ENCODE data around the gene CHODL. TPM values are rescaled to one million over a fixed set of nuclear protein-coding genes. Genes with fewer than 3 reads are reported as not detected.

Gene CHODL
- total and polyA plus RNA-seq, 4 donors: 0.13 to 3.5 (median 0.27) TPM

DNA sequence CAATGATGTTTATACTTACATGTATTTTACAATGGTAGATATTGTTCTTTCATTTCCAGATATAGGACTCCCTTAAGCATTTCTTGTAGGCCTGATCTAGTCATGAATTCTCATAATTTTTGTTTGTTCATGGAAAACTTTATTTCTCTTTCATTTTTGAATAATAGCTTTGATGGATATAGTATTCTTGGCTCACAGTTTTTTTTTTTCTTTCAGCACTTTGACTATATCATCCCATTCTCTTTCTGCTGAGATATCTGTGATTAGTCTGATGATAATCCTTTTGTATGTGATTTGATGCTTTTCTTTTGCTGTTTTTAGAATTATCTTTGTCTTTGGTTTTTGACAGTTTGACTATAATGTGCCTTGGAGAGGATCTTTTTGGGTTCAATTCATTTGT lies 24.1 kb upstream of the CHODL start:
- DNase-seq (no peak), ATAC-seq (ENCODE audit: insufficient read depth, low FRiP score) (no peak)
- no peaks in the 10 kb centered on the region for H3K4me1 ChIP-seq (ENCODE audit: control insufficient read depth in 5 of 5, insufficient read depth in 5 of 5, low read length in 5 of 5)
- H3K36me3 ChIP-seq (ENCODE audit: control insufficient read depth in 4 of 4, insufficient read depth in 4 of 4, low read length in 4 of 4): no peaks in the 10 kb centered on the region
- peaks cover 0 to 6% (median 0%) of the 10 kb centered on the region in 4 donors for H3K9me3 ChIP-seq (ENCODE audit: control insufficient read depth in 4 of 4, insufficient read depth in 3 of 4, low read length in 3 of 4)
- H3K27me3 ChIP-seq (ENCODE audit: control insufficient read depth in 3 of 3, insufficient read depth in 3 of 3, low read length in 2 of 3): no peaks in the 10 kb centered on the region
- H3K27ac ChIP-seq (ENCODE audit: low read depth in 1 of 2, low read length in 1 of 2): no peak overlapping the region
- TF ChIP-seq, protein P1, sequence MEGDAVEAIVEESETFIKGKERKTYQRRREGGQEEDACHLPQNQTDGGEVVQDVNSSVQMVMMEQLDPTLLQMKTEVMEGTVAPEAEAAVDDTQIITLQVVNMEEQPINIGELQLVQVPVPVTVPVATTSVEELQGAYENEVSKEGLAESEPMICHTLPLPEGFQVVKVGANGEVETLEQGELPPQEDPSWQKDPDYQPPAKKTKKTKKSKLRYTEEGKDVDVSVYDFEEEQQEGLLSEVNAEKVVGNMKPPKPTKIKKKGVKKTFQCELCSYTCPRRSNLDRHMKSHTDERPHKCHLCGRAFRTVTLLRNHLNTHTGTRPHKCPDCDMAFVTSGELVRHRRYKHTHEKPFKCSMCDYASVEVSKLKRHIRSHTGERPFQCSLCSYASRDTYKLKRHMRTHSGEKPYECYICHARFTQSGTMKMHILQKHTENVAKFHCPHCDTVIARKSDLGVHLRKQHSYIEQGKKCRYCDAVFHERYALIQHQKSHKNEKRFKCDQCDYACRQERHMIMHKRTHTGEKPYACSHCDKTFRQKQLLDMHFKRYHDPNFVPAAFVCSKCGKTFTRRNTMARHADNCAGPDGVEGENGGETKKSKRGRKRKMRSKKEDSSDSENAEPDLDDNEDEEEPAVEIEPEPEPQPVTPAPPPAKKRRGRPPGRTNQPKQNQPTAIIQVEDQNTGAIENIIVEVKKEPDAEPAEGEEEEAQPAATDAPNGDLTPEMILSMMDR (IDR thresholded peaks at IDR 0.05; ENCODE audit: control extremely low read depth, extremely low read depth): no peak
- H3K9ac ChIP-seq (ENCODE audit: insufficient read depth in 1 of 2, low read length in 2 of 2): no peak overlapping the region
- no peak overlapping the region for H3K4me3 ChIP-seq

GRCh38 chr21:18222346-18222745 lies 22.3 kb upstream of the CHODL start:
- H3K4me1 ChIP-seq (ENCODE audit: control insufficient read depth in 5 of 5, insufficient read depth in 5 of 5, low read length in 5 of 5): no peaks in the 10 kb centered on the region
- no peak overlapping the region for H3K27ac ChIP-seq (ENCODE audit: low read depth in 1 of 2, low read length in 1 of 2)
- H3K36me3 ChIP-seq (ENCODE audit: control insufficient read depth in 4 of 4, insufficient read depth in 4 of 4, low read length in 4 of 4): no peaks in the 10 kb centered on the region
- no peak overlapping the region for H3K4me3 ChIP-seq
- no peak overlapping the region for H3K9ac ChIP-seq (ENCODE audit: insufficient read depth in 1 of 2, low read length in 2 of 2)
- peaks cover 0 to 6% (median 0%) of the 10 kb centered on the region in 4 donors for H3K9me3 ChIP-seq (ENCODE audit: control insufficient read depth in 4 of 4, insufficient read depth in 3 of 4, low read length in 3 of 4)
- DNase-seq (no peak), ATAC-seq (ENCODE audit: insufficient read depth, low FRiP score) (no peak)
- WGBS, 2 donors: 63 to 80% methylated on average over 1 of the region's 1 CpG
- H3K27me3 ChIP-seq (ENCODE audit: control insufficient read depth in 3 of 3, insufficient read depth in 3 of 3, low read length in 2 of 3): no peaks in the 10 kb centered on the region
- TF ChIP-seq, protein P1 (IDR thresholded peaks at IDR 0.05; ENCODE audit: control extremely low read depth, extremely low read depth): no peak

DNA sequence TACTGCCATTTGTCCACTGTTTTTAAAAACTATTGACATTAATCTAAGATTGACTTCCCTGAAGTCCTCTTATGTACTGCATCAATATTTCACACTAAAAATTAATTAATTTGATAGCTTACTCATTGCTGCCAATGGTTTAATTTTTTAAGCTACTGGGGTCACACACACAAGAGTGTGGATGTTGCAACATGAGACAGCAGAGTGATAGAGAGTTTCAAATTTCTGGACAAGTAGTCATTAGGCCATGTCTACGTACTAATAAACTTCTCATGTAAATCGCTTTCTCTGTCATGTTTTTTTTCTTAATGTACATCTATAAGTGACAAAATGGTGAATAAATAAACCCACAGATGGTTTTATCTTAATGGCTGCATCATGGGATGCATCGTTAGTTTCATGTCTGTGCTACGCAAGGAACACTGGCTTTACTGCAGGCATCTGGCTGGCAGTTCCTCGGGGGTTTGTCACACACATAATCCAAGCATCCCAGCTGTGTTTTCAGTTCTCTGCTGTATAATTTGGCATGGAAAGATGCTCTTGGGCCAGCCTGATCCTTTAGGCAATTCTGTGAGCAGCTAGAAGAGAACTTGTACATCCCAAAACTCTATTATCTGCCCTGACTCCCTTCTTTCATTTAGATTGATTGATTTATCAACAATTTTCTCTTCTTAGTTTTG lies 16.4 kb upstream of the CHODL start:
- Histone ChIP-seq H3K9me3 (ENCODE audit: control insufficient read depth in 4 of 4, insufficient read depth in 3 of 4, low read length in 3 of 4) (no peaks in the 10 kb centered on the region), H3K27me3 (ENCODE audit: control insufficient read depth in 3 of 3, insufficient read depth in 3 of 3, low read length in 2 of 3) (no peaks in the 10 kb centered on the region), H3K27ac (ENCODE audit: low read depth in 1 of 2, low read length in 1 of 2) (no peak overlapping the region), H3K36me3 (ENCODE audit: control insufficient read depth in 4 of 4, insufficient read depth in 4 of 4, low read length in 4 of 4) (no peaks in the 10 kb centered on the region), H3K4me1 (ENCODE audit: control insufficient read depth in 5 of 5, insufficient read depth in 5 of 5, low read length in 5 of 5) (no peaks in the 10 kb centered on the region), H3K4me3 (no peak overlapping the region), H3K9ac (ENCODE audit: insufficient read depth in 1 of 2, low read length in 2 of 2) (no peak overlapping the region)
- peak; percentile 23 to 49 (median 29) for DNase-seq
- TF ChIP-seq, protein P1 (IDR thresholded peaks at IDR 0.05; ENCODE audit: control extremely low read depth, extremely low read depth): no peak
- WGBS, 2 donors: 79 to 91% methylated on average over 5 of the region's 5 CpGs
- no peak for ATAC-seq (ENCODE audit: insufficient read depth, low FRiP score)

DNA sequence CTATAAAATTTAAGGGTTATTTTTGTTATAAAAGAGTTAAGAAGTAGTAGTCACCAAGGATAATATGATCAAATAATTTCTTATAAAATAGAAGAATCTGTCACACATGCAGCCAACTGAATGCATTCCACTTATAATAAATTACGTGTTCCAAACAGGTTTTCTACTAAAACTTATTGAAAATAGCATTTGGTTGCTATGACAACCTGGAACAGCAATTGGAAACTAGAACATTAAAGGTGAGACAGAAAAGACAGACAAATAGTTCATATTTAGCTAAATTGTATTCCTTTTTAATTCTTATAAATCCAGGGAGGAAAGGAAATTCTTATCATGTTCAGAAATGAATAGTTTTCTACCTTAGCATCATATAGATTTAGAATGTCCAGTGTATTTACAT lies 9.1 kb upstream of the CHODL start:
- 88 to 91% methylated on average over 1 of the region's 1 CpG for WGBS, 2 donors
- Histone ChIP-seq H3K27me3 (ENCODE audit: control insufficient read depth in 3 of 3, insufficient read depth in 3 of 3, low read length in 2 of 3) (no peaks in the 10 kb centered on the region), H3K27ac (ENCODE audit: low read depth in 1 of 2, low read length in 1 of 2) (no peak overlapping the region), H3K36me3 (ENCODE audit: control insufficient read depth in 4 of 4, insufficient read depth in 4 of 4, low read length in 4 of 4) (no peaks in the 10 kb centered on the region), H3K4me3 (no peak overlapping the region), H3K9me3 (ENCODE audit: control insufficient read depth in 4 of 4, insufficient read depth in 3 of 4, low read length in 3 of 4) (no peaks in the 10 kb centered on the region), H3K4me1 (ENCODE audit: control insufficient read depth in 5 of 5, insufficient read depth in 5 of 5, low read length in 5 of 5) (no peaks in the 10 kb centered on the region), H3K9ac (ENCODE audit: insufficient read depth in 1 of 2, low read length in 2 of 2) (no peak overlapping the region)
- TF ChIP-seq, protein P1 (IDR thresholded peaks at IDR 0.05; ENCODE audit: control extremely low read depth, extremely low read depth): no peak
- no peak for ATAC-seq (ENCODE audit: insufficient read depth, low FRiP score)
- DNase-seq: no peak
